Femur (tissue), 1 donor: ENCODE measurements around the gene HP.
"Not testable (repeated sequence)": the region's sequence is repeated elsewhere in the genome, so short reads cannot be mapped to it uniquely, and the experiment has no call there.

Source experiments
- DNase-seq: peaks from one replicate; pipeline ENCODE4 v3.0.0-alpha.2; 2017

The HP gene

DNA sequence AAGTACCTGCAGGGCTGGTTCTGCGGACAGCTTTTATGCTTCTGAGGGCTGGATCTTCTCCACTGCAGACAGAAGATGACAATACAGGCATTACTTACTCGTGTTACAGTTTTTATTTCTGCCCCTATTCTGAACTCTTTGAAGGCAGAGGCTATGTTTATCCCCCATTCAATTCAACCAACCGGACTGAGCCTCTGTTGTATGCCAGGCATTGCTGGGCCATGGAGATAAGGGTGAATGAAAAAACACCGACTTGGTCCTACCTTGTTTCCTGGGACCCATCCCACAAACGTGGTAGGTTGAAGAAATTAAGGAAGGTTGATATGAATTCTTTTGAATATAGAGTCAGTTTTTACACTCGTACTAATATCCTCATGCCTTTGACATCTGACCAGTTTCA, 10.0 kb upstream of the HP start:
- DNase-seq: no peak

DNA sequence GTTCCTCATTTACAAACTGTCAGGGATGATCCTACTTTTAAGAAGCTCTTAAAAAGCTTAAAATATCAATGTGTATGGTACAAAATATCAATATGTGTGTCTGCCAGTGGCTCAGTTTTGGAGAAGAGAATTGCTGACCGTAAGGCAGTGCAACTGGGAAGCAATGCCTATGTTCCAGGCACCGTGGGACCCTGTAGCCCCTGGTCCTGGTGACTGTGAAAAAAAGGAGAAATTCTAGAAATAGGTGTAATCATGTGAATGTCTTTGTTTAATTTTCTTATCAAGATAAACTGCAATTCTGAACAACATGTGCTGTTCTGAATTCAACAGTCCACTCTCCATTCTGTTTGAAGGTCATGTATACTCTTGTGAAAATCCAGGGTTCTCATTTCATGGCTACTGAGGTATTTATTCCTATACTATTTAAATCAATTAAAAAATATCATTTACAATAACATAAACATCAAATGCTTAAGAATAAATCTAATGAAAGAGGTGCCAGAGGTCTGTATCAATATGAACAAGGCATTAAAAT, 9.4 kb upstream of the HP start:
- no peak for DNase-seq

DNA sequence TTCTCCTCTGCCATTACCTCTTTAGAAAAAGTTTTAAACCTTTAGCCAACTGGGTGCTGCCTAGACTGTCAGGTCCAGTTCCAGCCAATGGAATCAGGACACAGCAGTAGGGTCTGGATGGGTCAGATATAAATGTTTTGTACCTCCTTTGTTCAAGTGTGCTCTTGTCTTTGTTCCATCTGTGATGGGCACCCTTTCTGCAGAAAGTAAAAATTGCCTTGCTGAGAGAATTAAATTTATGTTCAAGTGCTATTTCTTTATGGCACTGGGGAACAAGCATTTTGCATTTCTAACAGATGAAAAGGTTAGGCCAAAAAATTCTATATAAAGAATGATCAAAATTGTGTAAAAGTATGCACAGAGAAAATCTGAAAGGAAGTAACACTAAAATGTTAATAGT, 5.2 kb upstream of the HP start:
- no peak for DNase-seq

GRCh38 chr16:72050769-72051464, 3.4 kb upstream of the HP start:
- DNase-seq: no peak

DNA sequence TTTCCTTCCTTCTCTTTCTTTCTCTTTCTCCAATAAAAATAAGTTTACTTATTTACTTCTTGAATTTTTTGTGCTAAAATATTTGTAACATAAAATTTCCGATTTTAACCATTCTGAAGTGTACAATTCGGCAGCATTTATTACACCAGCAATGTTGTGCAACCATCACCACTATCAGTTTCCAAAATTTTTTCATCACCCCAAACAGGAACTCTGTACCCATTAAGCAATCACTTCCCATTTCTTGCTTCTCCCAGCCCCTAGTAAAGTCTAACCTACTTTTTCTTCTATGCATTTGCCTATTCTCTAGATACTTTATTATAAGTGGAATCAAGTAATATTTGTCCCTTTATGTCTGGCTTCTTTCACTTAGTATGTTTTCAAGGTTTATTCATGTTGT, 2.5 kb upstream of the HP start:
- no peak for DNase-seq

- no peak for DNase-seq
Observed at GRCh38 chr16:72055911-72056310, 1.6 kb downstream of the HP start.

DNA sequence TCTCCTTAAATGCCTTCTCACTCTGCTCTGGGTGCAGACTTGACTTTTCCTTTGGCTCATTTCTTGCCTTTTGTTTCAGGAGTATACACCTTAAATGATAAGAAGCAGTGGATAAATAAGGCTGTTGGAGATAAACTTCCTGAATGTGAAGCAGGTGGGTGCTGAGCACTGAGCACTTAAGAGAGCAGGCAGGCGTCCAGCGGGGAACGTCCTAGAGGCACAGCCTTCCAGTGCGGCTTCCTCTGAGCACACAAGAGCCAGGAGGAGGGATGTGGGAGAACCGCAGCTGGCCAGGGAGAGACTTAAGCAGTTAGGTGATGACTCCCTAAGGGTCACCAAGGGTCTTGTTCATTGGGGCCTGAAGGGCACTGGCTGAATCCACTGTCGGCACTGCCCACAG, 3.0 kb downstream of the HP start:
- not testable (repeated sequence) for DNase-seq

DNA sequence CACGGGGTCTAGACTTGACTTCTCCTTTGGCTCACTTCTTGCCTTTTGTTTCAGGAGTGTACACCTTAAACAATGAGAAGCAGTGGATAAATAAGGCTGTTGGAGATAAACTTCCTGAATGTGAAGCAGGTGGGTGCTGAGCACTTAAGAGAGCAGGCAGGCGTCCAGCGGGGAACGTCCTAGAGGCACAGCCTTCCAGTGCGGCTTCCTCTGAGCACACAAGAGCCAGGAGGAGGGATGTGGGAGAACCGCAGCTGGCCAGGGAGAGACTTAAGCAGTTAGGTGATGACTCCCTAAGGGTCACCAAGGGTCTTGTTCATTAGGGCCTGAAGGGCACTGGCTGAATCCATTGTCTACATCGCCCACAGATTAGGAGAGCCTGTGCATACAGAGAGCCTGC, 4.8 kb downstream of the HP start:
- DNase-seq: not testable (repeated sequence)

DNA sequence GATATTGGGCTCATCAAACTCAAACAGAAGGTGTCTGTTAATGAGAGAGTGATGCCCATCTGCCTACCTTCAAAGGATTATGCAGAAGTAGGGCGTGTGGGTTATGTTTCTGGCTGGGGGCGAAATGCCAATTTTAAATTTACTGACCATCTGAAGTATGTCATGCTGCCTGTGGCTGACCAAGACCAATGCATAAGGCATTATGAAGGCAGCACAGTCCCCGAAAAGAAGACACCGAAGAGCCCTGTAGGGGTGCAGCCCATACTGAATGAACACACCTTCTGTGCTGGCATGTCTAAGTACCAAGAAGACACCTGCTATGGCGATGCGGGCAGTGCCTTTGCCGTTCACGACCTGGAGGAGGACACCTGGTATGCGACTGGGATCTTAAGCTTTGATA, 6.1 kb downstream of the HP start:
- DNase-seq: no peak

DNA sequence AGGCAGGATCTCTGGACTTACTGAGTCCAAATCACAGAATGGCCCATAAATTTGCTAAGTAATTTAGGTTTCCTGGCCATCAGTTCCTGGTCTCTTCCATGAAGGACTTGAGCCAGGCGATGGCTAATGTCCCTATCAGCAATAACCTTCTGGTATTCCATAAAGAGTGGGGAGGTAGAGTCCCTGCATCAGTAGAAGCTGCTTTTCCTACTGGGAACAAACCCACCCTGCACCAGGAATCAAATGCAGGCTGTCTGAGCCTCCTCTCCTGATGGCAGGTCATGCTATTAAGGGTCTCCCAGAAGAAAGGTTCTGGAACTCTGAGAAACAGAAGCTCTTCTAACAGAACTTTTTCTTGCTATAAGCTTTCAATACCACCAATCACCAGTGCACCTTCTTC, 7.3 kb downstream of the HP start:
- no peak for DNase-seq

GRCh38 chr16:72064361-72064894, 10.1 kb downstream of the HP start:
- no peak for DNase-seq

DNA sequence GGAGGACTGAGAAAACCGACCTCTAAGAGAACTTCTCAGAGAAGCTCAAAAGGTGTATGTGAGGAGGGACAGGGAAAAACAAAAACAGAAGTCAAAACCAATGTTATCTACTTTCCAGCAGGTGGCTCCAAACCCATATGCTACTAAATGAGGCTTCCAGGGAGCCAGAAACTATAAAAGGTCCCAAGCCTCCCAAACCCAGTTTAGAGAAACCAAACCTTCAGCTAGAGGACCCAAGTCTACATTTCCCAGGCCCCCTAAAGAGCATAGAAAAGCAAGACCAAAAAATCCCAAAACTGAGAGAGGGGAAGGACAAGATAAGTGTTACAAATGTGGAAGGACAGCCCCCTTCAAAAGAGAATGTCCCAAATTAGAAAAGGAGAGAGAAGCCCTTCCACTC, 12.4 kb downstream of the HP start:
- no peak for DNase-seq

GRCh38 chr16:72068930-72069329, 14.6 kb downstream of the HP start:
- no peak for DNase-seq

GRCh38 chr16:72072514-72073342, 18.4 kb downstream of the HP start:
- DNase-seq: no peak

- no peak for DNase-seq
Observed at GRCh38 chr16:72073560-72074230, 19.4 kb downstream of the HP start.

GRCh38 chr16:72075067-72075466, 20.8 kb downstream of the HP start:
- not testable (repeated sequence) for DNase-seq

DNA sequence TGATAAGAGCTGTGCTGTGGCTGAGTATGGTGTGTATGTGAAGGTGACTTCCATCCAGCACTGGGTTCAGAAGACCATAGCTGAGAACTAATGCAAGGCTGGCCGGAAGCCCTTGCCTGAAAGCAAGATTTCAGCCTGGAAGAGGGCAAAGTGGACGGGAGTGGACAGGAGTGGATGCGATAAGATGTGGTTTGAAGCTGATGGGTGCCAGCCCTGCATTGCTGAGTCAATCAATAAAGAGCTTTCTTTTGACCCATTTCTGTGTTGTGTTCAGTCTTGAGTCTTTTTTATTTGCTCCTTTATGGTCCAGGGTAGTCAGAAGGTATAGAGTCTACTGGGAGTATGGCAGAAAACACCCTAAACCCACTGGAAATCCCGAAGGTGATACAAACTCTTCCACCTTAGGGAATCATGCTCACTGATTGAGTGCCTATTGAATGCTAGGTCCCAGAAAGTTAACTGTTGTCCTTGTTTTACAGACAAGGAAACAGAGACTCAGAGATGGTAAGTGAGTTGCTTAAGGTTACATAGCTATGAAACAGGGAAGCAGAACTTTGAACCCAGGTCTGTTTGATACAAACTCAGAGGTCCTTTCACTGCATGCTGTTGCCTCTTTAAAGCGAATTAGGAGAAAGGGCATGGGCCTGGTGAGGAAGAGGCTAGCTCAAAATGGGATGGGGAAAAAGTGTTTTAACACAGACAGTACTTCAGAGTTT, 22.8 kb downstream of the HP start:
- not testable (repeated sequence) for DNase-seq

DNA sequence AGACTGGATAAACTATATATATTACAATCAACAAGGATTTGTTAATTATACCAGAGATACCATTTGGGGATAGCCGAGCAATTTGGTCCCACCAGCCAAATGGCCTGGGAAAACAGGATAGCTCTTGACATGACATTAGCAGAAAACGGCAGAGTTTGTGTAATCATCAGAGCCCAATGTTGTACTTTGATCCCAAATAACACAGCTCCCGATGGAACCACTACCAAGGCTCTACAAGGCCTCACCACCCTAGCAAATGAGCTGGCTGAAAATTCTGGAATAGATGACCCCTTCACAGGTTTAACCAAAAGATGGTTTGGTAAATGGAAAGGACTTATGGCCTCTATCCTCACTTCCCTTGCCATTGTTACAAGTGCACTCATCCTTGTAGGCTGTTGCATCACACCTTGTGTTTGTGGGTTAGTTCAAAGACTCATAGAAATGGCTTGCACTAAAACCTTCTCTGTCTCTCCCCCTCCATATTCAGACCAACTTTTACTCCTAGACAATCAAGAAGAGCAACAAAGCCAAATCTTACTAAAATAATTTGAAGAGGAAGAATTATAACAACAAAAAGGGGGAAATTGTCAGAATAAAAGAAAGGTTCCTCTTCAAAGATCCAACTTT, 29.6 kb downstream of the HP start:
- DNase-seq: no peak

GRCh38 chr16:72084445-72084844, 30.1 kb downstream of the HP start:
- DNase-seq: no peak

DNA sequence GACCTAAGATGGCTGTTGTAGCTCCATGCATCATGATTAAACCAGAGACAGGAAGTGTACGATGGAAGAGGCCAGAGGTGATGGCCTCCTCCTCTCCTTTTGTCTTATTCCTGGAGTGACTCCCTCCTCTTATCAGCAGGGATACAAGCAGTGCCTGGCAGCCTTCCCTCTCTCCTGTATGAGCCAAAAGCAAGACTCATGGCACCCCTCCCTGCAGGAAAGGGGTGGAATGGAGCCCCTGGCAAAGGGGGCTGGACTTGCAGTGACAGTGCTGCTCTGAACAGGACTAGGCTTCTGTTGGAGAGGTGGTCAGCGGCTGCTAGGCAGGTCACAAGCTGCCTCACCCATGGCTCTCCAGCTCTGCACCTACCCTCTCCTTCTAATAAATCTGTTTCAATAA, 30.7 kb downstream of the HP start:
- DNase-seq: no peak

DNA sequence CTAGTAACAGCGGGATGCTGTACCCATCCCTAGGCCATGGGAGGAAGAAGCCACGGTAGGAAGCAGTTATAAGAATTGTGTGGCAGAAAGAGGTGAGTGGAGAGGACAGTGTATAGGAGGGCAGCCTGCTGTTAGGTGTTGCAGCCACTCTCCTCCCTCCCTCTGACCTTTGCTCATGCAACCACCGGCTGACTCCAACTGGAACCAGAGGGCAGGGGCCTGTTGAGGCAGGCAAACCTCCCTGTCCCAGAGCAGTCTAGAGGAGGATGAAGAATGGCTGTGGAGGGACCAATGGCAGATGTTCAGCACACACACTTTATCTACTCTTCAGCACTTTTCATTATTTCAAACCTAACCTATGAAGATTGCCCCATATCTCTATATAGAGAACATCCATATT, 36.9 kb downstream of the HP start:
- no peak for DNase-seq

DNA sequence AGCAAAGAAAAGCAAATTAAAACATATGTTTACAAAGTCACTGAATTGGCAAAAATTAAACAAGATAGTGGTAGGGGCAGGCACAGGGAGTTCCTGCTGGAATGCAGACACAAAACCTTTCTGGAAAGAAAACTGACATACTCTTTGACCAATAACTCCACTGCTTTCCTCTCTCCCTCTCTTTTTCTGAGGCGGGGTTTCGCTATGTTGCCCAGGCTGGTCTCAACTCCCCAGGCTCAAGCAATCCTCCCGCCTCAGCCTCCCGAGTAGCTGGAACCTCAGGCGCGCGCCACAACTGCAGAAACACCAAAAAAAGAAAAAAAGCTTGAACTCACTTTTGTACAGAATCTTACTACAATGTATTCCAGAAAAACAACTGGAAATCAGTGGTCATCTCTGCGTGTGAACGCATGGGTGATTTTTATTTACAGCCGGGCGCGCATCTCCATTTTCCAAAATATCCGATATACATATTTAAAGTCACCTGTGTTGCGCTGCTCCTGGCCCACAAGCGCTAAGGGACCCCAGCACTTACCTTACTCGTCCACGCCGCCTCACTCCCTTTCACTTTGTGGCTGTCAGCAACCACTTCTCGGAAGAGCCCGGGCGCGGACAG, 38.6 kb downstream of the HP start:
- no peak for DNase-seq
